SK-N-SH (cell line): ENCODE data around the gene ZNF44. TPM values are rescaled to one million over a fixed set of nuclear protein-coding genes. Genes with fewer than 3 reads are reported as not detected.

Source experiments
- CTCF ChIA-PET: fragments of 300-600, 350-600 bp; formaldehyde crosslinking; extraction: SDS; loops from one replicate; lab custom pipeline; 2021; lab: Yijun Ruan, JAX
- POLR2A ChIA-PET: fragments of 350-600 bp; sonication (Branson Sonifier 250); formaldehyde crosslinking; extraction: SDS; loops from one replicate; lab custom pipeline; 2020; ENCODE audit warnings: antibody characterized with exemption, inconsistent platforms; lab: Yijun Ruan, JAX
- DNase-seq: peaks from one replicate; pipeline ENCODE4 v3.0.0; 2012
- H2AFZ ChIP-seq: fragments of 200-600 bp; sonication (generic); 2 replicates; pipeline ENCODE4 v1.8.1; 2016; ENCODE audit warnings: antibody characterized with exemption, mild to moderate bottlenecking, low read depth
- H3F3A ChIP-seq: fragments of 200-600 bp; sonication (generic); replicated peaks from 2 replicates; pipeline ENCODE3; 2016; ENCODE audit warnings: antibody characterized with exemption, mild to moderate bottlenecking; ENCODE audit not compliant: insufficient read depth
- H3K27ac ChIP-seq, 2 experiments: fragments of 200-500 bp in 1 of 2; fragments of 200-600 bp in 1 of 2; sonication (Bioruptor generic) in 1 of 2; sonication (generic), shearing (Covaris generic) in 1 of 2; 2 replicates each; pipeline versions ENCODE4 v1.5.1 to v1.6.1; 2014 to 2016; ENCODE audit warnings: low read depth in 2 of 2, inconsistent platforms in 1 of 2, low read length in 1 of 2, mild to moderate bottlenecking in 1 of 2, mixed read lengths in 1 of 2
- H3K27me3 ChIP-seq: fragments of 200-600 bp; sonication (generic), shearing (Covaris generic); 2 replicates; pipeline ENCODE4 v1.6.1; 2016; ENCODE audit warnings: mixed run types; ENCODE audit not compliant: insufficient read depth
- H3K36me3 ChIP-seq, 2 experiments: fragments of 200-500 bp in 1 of 2; fragments of 200-600 bp in 1 of 2; sonication (Bioruptor generic) in 1 of 2; sonication (generic) in 1 of 2; replicated peaks in 1 of 2; 2 replicates each; pipeline versions ENCODE3 to v1.5.1; 2014 to 2016; ENCODE audit warnings: low read length in 1 of 2, mild to moderate bottlenecking in 1 of 2; ENCODE audit not compliant: insufficient read depth in 2 of 2, control insufficient read depth in 1 of 2
- H3K4me1 ChIP-seq, 2 experiments: fragments of 200-500 bp in 1 of 2; fragments of 200-600 bp in 1 of 2; sonication (Bioruptor generic) in 1 of 2; sonication (generic), shearing (Covaris generic) in 1 of 2; 2 replicates each; pipeline versions ENCODE4 v1.5.1 to v1.6.1; 2014 to 2016; ENCODE audit warnings: low read depth in 1 of 2, low read length in 1 of 2, mixed run types in 1 of 2; ENCODE audit not compliant: insufficient read depth in 2 of 2, control insufficient read depth in 1 of 2
- H3K4me2 ChIP-seq: fragments of 200-600 bp; sonication (generic), shearing (Covaris generic); 2 replicates; pipeline ENCODE4 v1.6.1; 2017; ENCODE audit warnings: mixed run types
- H3K4me3 ChIP-seq, 2 experiments: fragments of 200-500 bp in 1 of 2; fragments of 200-600 bp in 1 of 2; sonication (Bioruptor generic) in 1 of 2; sonication (generic), shearing (Covaris generic) in 1 of 2; 2 replicates each; pipeline versions ENCODE4 v1.5.1 to v1.8.1; 2014 to 2016; ENCODE audit warnings: low read depth in 2 of 2, inconsistent platforms in 1 of 2, low read length in 1 of 2, mild to moderate bottlenecking in 1 of 2, mixed read lengths in 1 of 2, moderate library complexity in 1 of 2
- H3K79me2 ChIP-seq: fragments of 200-600 bp; sonication (generic); 2 replicates; pipeline ENCODE4 v1.8.1; 2017; ENCODE audit warnings: mild to moderate bottlenecking; ENCODE audit not compliant: insufficient read depth
- H3K9ac ChIP-seq: fragments of 200-600 bp; sonication (generic); 2 replicates; pipeline ENCODE4 v1.6.1; 2017; ENCODE audit warnings: mixed run types
- H3K9me2 ChIP-seq: fragments of 200-600 bp; sonication (generic); 2 replicates; pipeline ENCODE4 v1.6.1; 2017; ENCODE audit warnings: mixed run types
- H3K9me3 ChIP-seq: fragments of 200-600 bp; sonication (generic); 2 replicates; pipeline ENCODE4 v1.6.1; 2017; ENCODE audit warnings: mixed run types, mild to moderate bottlenecking, moderate library complexity
- H4K20me1 ChIP-seq: fragments of 200-600 bp; sonication (generic); 2 replicates; pipeline ENCODE4 v1.6.1; 2017; ENCODE audit warnings: mild to moderate bottlenecking, mixed run types; ENCODE audit not compliant: insufficient read depth
- ELF1 ChIP-seq: IDR thresholded peaks from 2 replicates; pipeline ENCODE4 v1.4.0; 2012
- FOSL2 ChIP-seq: IDR thresholded peaks from 2 replicates; pipeline ENCODE4 v1.4.0; 2012; ENCODE audit warnings: low read depth, mild to moderate bottlenecking, moderate library complexity, borderline replicate concordance
- FOXJ3 ChIP-seq: sonication (generic); formaldehyde crosslinking; IDR thresholded peaks from 2 replicates; pipeline ENCODE4 v1.5.1; 2020; ENCODE audit warnings: mild to moderate bottlenecking, missing genetic modification reagents
- GATA2 ChIP-seq: sonication (generic); formaldehyde crosslinking; IDR thresholded peaks from 2 replicates; pipeline ENCODE4 v1.5.0; 2020; ENCODE audit warnings: mild to moderate bottlenecking, missing genetic modification reagents
- JUND ChIP-seq: IDR thresholded peaks from 2 replicates; pipeline ENCODE4 v1.4.0; 2012
- PBX3 ChIP-seq: IDR thresholded peaks from 2 replicates; pipeline ENCODE4; 2012
- POLR2AphosphoS5 ChIP-seq: IDR thresholded peaks from 2 replicates; pipeline ENCODE4 v1.6.1; 2012; ENCODE audit warnings: low read depth, low read length
- RAD21 ChIP-seq: IDR thresholded peaks from 2 replicates; pipeline ENCODE4 v1.6.1; 2012; ENCODE audit warnings: mild to moderate bottlenecking, low read length
- RCOR1 ChIP-seq: fragments of 150-350 bp; IDR thresholded peaks from 2 replicates; pipeline ENCODE4 v1.6.1; 2017; ENCODE audit warnings: antibody characterized with exemption, low read length
- SIN3A ChIP-seq: IDR thresholded peaks from 2 replicates; pipeline ENCODE4 v1.6.1; 2012; ENCODE audit warnings: low read depth, mild to moderate bottlenecking, low read length, moderate library complexity, borderline replicate concordance
- SMC3 ChIP-seq: IDR thresholded peaks from 2 replicates; pipeline ENCODE4 v1.6.1; 2012; ENCODE audit warnings: low read depth, low read length, improper control_type of control experiment
- TCF12 ChIP-seq: IDR thresholded peaks from 2 replicates; pipeline ENCODE4 v1.4.0; 2012
- USF1 ChIP-seq: IDR thresholded peaks from 2 replicates; pipeline ENCODE4 v1.4.0; 2012; ENCODE audit warnings: low read depth, borderline replicate concordance
- YY1 ChIP-seq: IDR thresholded peaks from 2 replicates; pipeline ENCODE4 v1.4.0; 2012; ENCODE audit warnings: low read depth, mild to moderate bottlenecking
- WGBS: methylation state at CpG from one replicate; pipeline ENCODE4 v1.1.6; 2017; ENCODE audit warnings: low lambda C conversion rate; 5-methylcytosine and 5-hydroxymethylcytosine counted together
- polyA plus RNA-seq, 3 experiments: library from polyadenylated mRNA; depleted of rRNA; stranded (reverse); fragments of >200 nt; gene quantifications; 2 replicates each; pipeline ENCODE4 v1.2.3, GENCODE V29; 2012
- TF ChIP-seq, protein P1 (sequence below): fragments of 150-350 bp; IDR thresholded peaks from 2 replicates; pipeline ENCODE4 v1.6.1; 2016; ENCODE audit warnings: mild to moderate bottlenecking, low read depth, low read length
- TF ChIP-seq, protein P2 (sequence below): IDR thresholded peaks from 2 replicates; pipeline ENCODE4 v1.4.0; 2012; ENCODE audit warnings: low read depth, borderline replicate concordance
- TF ChIP-seq, protein P3 (sequence below): fragments of 200-600 bp; sonication (generic); IDR thresholded peaks from 2 replicates; pipeline ENCODE4 v1.6.1; 2017; ENCODE audit warnings: antibody characterized with exemption, mild to moderate bottlenecking, moderate library complexity

The ZNF44 gene
- polyA plus RNA-seq, 1 of the 3 experiments (the other 2 are of a cell fraction): 3.6 TPM

- ChIA-PET POLR2A (interaction anchor here (1.1 kb wide), 1 partner anchor 70 kb away, joined by 7 read pairs; the partner anchor contains the start of gene ZNF442), CTCF (interaction anchor here (1.0 to 1.3 kb wide), 2 partner anchors 70 to 236 kb away, joined by 3 to 4 read pairs; partner anchors contain the start of gene ZNF442)
- H3K79me2 ChIP-seq: peaks cover 51% of the 10 kb centered on the region
- H3K4me1 ChIP-seq: peaks cover 5 to 8% of the 10 kb centered on the region in 2 experiments; a peak in 3 of 4 replicates
- 0 out of 2 replicates have a peak overlapping the region, but pooled peaks have one; percentile 81 for H2AFZ ChIP-seq
- DNase-seq: no peak
- no peaks in the 10 kb centered on the region for H3K9me3 ChIP-seq
- H3K9me2 ChIP-seq: no peaks in the 10 kb centered on the region
- peaks cover 0 to 6% of the 10 kb centered on the region in 2 experiments for H3K36me3 ChIP-seq
- no peak overlapping the region for H3K9ac ChIP-seq
- H3K4me2 ChIP-seq: peak overlapping the region; percentile 86; the same call in 1 of the 2 replicates
- peak overlapping the region; percentile 54; a peak in 2 of 4 replicates for H3K27ac ChIP-seq
- no peaks in the 10 kb centered on the region for H3F3A ChIP-seq
- no peaks in the 10 kb centered on the region for H3K27me3 ChIP-seq
- WGBS: 66% methylated on average over 11 of the region's 11 CpGs
- TF ChIP-seq, protein P1, sequence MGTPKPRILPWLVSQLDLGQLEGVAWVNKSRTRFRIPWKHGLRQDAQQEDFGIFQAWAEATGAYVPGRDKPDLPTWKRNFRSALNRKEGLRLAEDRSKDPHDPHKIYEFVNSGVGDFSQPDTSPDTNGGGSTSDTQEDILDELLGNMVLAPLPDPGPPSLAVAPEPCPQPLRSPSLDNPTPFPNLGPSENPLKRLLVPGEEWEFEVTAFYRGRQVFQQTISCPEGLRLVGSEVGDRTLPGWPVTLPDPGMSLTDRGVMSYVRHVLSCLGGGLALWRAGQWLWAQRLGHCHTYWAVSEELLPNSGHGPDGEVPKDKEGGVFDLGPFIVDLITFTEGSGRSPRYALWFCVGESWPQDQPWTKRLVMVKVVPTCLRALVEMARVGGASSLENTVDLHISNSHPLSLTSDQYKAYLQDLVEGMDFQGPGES: no peak
- TF ChIP-seq JUND (no peak), FOSL2 (no peak), GATA2 (no peak), SIN3A (no peak), FOXJ3 (CRISPR knock-in tag) (no peak), ELF1 (no peak), YY1 (no peak), RAD21 (no peak), USF1 (no peak), RCOR1 (no peak)
- TF ChIP-seq, protein P2, sequence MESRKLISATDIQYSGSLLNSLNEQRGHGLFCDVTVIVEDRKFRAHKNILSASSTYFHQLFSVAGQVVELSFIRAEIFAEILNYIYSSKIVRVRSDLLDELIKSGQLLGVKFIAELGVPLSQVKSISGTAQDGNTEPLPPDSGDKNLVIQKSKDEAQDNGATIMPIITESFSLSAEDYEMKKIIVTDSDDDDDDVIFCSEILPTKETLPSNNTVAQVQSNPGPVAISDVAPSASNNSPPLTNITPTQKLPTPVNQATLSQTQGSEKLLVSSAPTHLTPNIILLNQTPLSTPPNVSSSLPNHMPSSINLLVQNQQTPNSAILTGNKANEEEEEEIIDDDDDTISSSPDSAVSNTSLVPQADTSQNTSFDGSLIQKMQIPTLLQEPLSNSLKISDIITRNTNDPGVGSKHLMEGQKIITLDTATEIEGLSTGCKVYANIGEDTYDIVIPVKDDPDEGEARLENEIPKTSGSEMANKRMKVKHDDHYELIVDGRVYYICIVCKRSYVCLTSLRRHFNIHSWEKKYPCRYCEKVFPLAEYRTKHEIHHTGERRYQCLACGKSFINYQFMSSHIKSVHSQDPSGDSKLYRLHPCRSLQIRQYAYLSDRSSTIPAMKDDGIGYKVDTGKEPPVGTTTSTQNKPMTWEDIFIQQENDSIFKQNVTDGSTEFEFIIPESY: no peak
- H3K4me3 ChIP-seq: peak overlapping the region; percentile 75 to 97
- no peaks in the 10 kb centered on the region for H4K20me1 ChIP-seq
Measured at GRCh38 chr19:12295191-12295590, 508 bp upstream of the ZNF44 start.

DNA sequence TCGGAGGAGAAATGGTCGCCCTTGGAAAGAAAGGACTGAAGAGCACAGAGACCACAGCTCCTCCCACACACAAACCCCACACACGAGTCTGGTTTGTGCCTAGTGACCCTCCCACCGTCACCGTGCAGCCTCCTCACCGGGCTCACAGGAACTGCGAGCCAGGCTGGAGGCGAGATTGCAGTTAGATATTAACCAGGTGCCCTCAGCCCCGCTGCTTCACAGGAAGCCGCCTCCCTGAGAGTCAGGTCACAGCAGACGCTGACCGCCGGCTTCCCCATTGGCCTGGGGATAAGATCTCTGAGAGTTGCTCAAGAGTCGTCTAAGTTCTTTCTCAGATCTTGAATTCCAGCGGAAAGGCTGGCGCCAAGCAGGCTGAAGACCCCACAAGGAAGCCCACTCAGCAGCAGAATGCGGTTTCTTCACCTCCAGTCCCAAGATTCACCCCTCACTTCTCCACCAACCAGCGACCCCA lies 870 bp downstream of the ZNF44 start:
- H4K20me1 ChIP-seq: no peaks in the 10 kb centered on the region
- peak; percentile 69 for DNase-seq
- under 1% methylated on average over 17 of the region's 18 CpGs for WGBS
- H3K27ac ChIP-seq: peak overlapping the region; percentile 54 to 63
- ChIA-PET POLR2A (interaction anchor here (0.7 to 1.1 kb wide), 3 partner anchors 72 to 202 kb away, joined by 3 to 7 read pairs (median 3); partner anchors contain the start of genes ZNF136 and ZNF442), CTCF (interaction anchor here (1.3 kb wide), 1 partner anchor 235 kb away, joined by 4 read pairs; no protein-coding TSS in a partner anchor)
- peak overlapping the region; percentile 81 for H2AFZ ChIP-seq
- H3K9me2 ChIP-seq: no peaks in the 10 kb centered on the region
- H3K4me3 ChIP-seq: peak overlapping the region; percentile 75 to 97
- H3K36me3 ChIP-seq: peaks cover 0 to 6% of the 10 kb centered on the region in 2 experiments
- H3F3A ChIP-seq: peaks cover 2% of the 10 kb centered on the region
- no peaks in the 10 kb centered on the region for H3K27me3 ChIP-seq
- H3K9ac ChIP-seq: peak overlapping the region; percentile 81
- peak overlapping the region; percentile 86 for H3K4me2 ChIP-seq
- H3K4me1 ChIP-seq: peaks cover 5 to 8% of the 10 kb centered on the region in 2 experiments; a peak in 3 of 4 replicates
- peaks cover 64% of the 10 kb centered on the region for H3K79me2 ChIP-seq
- no peaks in the 10 kb centered on the region for H3K9me3 ChIP-seq
- no peak for TF ChIP-seq YY1
- TF ChIP-seq, protein P3, sequence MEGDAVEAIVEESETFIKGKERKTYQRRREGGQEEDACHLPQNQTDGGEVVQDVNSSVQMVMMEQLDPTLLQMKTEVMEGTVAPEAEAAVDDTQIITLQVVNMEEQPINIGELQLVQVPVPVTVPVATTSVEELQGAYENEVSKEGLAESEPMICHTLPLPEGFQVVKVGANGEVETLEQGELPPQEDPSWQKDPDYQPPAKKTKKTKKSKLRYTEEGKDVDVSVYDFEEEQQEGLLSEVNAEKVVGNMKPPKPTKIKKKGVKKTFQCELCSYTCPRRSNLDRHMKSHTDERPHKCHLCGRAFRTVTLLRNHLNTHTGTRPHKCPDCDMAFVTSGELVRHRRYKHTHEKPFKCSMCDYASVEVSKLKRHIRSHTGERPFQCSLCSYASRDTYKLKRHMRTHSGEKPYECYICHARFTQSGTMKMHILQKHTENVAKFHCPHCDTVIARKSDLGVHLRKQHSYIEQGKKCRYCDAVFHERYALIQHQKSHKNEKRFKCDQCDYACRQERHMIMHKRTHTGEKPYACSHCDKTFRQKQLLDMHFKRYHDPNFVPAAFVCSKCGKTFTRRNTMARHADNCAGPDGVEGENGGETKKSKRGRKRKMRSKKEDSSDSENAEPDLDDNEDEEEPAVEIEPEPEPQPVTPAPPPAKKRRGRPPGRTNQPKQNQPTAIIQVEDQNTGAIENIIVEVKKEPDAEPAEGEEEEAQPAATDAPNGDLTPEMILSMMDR: no peak
- TF ChIP-seq, protein P2: no peak
- TF ChIP-seq POLR2AphosphoS5: 0 out of 2 replicates have a peak, but pooled peaks have one; percentile 17
- TF ChIP-seq PBX3: no peak
- TF ChIP-seq SMC3: no peak
- no peak for TF ChIP-seq USF1
- TF ChIP-seq TCF12: peak; percentile 40; the same call in 1 of the 2 replicates
